Astrocyte of the spinal cord (primary cell): ENCODE results near the gene TAB3.

Source experiments
- DNase-seq: peaks from one replicate; pipeline ENCODE4 v3.0.0; 2011; ENCODE audit warnings: low read depth, low spot score
- H3K4me3 ChIP-seq: 2 replicates; pipeline ENCODE4 v1.5.1; 2011; ENCODE audit warnings: low read depth, mild to moderate bottlenecking, low read length, moderate library complexity
- CTCF ChIP-seq: IDR thresholded peaks from 2 replicates; pipeline ENCODE4 v1.5.1; 2012; ENCODE audit warnings: low read depth, mild to moderate bottlenecking, low read length, inconsistent platforms
- in situ Hi-C: cut with HindIII; loops from 2 replicates; pipeline ENCODE4 v1.10.0; 2017; ENCODE audit warnings: low sequenced_read_pairs

The TAB3 gene

GRCh38 chrX:30904632-30905031, 15.6 kb upstream of the TAB3 start:
- no peak overlapping the region for H3K4me3 ChIP-seq
- no peak for TF ChIP-seq CTCF
- in situ Hi-C loops: no loop called here
- DNase-seq: no peak

DNA sequence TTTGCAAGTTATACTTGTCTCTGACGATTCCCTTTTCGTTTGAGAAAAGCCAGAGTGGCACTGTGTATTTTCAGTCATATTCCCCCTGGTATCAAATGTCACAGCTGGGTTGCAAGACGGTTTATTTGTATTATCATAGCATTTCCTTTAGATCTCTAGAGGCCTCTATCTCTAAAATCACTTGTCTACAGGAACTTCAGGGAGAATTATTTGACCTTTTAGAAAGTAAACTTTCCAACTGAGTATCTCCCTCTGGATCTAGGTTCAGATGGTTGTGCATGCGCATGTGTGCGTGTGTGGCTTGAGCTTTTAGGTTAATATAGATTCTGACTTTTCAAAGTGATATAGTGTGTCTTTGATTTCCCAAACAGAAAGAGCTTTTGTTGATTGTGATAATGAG, 15.1 kb upstream of the TAB3 start:
- no peak for DNase-seq
- in situ Hi-C loops: no loop called here

DNA sequence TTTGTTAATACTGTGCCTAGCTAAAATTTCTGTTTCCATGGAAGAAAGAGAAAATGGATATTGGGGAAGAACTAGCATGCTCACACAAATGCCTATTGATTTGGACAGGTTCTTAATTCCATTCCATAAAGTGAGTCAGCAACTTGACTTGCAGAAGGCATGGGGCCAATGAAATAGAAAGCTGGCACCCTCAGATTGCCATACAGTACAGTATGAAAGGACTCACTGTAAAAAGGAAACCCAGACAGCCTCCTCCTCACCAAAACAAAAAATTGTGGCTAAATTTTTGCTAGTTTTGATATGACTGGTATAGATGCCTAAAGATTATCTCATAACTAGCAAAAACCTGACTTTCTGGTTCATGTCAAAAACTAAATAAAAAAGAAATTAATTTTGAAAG, 11.2 kb upstream of the TAB3 start:
- no peak for DNase-seq
- no peak overlapping the region for H3K4me3 ChIP-seq
- TF ChIP-seq CTCF: no peak
- in situ Hi-C loops: no loop called here

More for the DNA sequence above, 15.1 kb upstream of the TAB3 start:
- no peak for TF ChIP-seq CTCF
- H3K4me3 ChIP-seq: no peak overlapping the region

- no peak for TF ChIP-seq CTCF
Observed at GRCh38 chrX:30898886-30899285, 9.8 kb upstream of the TAB3 start.

GRCh38 chrX:30895370-30895769, 6.3 kb upstream of the TAB3 start:
- no peak for TF ChIP-seq CTCF
- DNase-seq: no peak
- in situ Hi-C loops: no loop called here
- no peak overlapping the region for H3K4me3 ChIP-seq

More at GRCh38 chrX:30898886-30899285, 9.8 kb upstream of the TAB3 start:
- H3K4me3 ChIP-seq: no peak overlapping the region
- no peak for DNase-seq
- in situ Hi-C loops: no loop called here

DNA sequence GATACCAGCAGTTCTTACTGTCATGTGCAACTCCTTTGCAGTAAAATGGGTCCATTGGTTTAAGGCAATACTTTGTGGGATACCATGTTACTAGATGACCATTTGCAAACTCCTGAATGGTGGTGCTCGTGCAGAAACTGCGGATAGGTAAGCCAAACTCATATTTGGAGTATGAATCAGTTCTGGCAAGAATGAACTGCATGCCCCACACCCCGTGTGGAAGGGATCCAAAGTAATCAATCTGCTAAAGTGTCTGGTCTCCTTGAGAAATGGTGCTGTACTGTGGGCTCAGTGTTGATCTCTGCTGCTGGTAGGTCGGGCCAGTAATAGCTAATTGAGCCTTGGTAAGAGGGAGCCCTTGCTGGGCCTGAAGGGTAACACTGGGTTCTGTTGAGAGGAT, 4.2 kb upstream of the TAB3 start:
- TF ChIP-seq CTCF: no peak
- in situ Hi-C loops: no loop called here
- peak; percentile 25 for DNase-seq
- H3K4me3 ChIP-seq: no peak overlapping the region

DNA sequence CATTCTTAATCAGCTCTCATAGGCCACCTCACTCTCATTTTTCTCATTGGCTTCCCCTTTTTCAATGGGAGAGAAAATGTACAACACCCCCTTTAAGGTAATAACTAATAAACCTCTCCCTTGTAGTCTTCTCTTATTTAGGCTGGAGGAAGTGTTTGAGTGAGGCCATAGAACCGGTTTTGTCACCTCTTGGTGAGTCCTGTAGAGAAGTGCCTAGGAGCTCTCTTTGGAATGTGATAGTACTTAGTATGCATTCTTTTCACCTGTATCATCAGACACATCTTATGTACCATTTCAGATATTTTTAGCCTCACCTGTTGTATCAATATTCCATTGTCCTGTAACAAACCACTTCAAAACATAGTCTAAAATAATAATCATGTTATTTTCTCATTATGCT, 3.5 kb upstream of the TAB3 start:
- DNase-seq: no peak
- H3K4me3 ChIP-seq: no peak overlapping the region
- in situ Hi-C loops: no loop called here
- TF ChIP-seq CTCF: no peak
